Measurements from ENCODE around the gene ZNF280A.

Gene ZNF280A

DNA sequence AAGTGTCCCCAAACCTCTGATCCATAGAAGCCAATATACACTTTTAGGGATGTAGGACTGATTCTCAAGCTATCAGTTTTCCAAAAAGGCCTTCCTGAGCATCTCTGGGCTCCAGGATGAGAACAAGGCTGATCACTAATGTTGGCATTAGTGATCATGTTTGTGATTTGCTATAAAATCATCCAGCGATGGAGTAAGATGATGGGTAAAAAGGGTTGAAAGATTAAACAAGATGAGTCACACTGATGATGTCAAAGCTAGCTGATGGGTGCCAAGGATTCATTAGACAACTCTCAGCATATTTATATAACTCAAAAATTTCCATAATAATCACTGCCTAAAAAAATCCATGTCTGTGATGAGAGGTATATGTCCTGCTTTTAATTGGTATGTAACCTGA lies 54.3 kb downstream of the ZNF280A start:
- DNase-seq = no peak

DNA sequence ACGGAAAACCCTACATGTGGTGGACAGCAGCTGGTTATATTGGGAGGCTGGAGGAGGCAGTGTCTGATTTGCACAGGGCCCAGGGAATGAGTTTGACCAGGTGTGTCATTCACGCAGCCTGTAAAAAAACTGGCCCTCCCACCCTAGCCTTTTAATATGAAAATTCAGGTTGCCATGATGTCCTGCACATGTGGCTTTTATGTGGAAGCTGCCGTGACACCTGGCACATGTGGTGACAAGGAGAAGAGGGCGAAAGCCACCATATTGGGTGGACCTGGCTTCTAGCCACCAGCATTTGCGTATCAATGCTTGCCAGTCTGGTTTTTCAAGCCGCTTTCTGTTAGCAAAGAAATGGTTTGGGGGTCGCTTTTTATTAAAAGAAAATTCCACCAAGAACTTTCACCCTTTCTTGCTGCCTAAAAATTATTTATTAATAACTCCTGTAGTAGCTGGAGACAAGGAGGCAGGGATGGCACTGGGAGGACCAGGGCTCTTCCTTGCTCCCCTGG lies 54.9 kb downstream of the ZNF280A start:
- no peak for DNase-seq

DNA sequence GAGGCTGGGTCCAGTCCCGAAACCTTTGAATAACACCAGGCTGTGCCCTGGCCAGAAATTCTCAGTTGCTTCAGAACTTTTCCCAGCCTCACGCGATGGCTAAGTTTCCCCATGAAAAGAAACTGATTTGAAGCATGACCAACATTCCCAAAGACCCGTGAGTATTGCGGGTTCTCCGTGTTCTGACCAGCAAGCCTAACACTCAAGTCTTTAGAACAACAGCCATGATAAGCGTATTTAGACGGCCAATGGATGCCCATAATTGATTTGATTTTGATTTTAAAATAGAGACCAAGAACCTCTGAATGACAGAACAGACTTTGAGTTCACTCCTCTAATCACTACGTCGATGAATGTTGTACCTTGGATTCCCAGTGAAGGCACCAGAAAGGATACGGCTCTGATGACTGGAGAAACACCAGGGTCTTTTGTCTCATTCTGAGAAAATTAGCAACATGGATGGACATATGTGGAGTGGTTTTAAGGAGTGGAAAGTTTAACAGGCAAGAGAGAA lies 55.5 kb downstream of the ZNF280A start:
- DNase-seq = no peak

DNA sequence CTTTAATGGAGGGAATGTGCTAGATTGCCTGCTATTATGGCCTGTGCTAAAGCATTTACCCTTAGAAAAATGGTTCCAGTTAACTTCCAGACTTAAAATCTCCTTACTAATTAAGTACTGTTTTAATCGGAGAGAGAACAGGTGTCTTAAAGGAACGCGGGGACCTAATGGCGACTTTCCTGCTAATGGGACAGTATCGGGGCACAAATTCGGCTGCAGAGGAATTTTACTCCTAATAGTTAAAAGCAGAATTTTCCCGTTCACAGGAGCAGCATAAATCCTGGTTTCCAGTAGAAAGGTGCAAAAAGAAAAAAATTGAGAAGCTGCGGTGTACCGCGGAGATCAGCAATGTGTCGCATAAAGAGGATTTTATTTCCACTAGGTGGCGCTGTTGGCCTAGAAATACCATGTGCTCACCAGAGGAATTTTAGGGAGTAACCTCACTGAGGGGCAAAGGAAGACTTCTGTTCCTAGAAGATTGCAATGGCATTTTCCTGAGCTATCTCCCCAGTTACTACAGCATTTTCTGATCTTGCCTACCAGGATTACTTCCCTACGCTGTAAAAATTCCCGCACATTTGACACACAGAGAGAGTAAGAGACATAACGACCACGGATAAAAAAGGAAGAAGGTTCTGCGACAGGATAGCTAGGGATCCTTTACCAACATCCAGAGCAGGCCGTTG lies 56.1 kb downstream of the ZNF280A start:
- DNase-seq = peak; percentile 34 to 35
